NCI-H2196 (cell line): ENCODE results near the gene PRR36.

Experiments
- DNase-seq: peaks from one replicate; lab custom pipeline; 2025; ENCODE audit not compliant: unreplicated experiment; lab: John Stamatoyannopoulos, UW

Gene PRR36

DNA sequence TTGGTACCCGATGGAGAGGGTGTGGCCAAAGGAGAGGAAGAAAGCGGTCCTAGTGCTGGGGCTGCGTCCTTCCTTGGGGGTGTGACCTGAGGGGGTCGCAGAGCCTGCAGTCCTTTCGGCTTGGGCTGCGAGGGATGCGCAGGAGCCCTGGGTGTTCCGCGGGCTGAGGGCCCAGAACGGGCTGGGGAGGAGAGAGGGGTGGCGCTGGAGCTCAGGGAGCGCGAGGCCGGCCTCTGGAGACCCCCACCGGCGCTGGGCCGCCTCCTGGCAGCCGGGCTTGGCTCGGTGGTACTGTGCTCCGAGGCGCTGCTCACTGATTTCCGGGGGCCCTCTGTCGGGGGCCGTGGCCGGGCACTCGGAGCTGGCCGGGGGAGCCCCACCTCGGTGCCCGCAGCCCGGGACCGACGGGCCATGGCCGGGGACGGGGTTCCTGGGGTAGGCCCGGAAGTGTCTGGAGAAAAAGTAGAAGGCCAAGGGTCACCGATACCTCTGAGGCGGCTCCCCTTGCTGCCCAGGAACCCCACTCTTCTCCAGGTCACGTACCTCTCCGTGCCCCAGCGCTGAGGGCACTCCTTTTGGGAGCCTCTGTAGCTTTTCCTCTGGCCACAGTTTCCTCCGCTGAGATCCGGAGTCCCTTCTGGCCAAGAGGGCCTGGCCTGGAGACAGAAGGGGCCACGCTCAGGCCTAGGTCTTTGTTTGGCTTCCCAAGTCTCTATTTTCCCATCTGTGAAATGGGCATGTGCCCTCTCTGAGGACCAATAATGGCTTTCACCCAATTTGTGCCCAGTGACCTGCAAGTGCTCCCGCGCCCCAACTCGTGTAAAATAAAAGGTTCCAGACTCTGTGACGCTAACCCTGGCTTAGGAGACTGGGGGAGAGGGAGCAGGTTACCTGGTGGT lies 1.6 kb downstream of the PRR36 start:
- no peak for DNase-seq

DNA sequence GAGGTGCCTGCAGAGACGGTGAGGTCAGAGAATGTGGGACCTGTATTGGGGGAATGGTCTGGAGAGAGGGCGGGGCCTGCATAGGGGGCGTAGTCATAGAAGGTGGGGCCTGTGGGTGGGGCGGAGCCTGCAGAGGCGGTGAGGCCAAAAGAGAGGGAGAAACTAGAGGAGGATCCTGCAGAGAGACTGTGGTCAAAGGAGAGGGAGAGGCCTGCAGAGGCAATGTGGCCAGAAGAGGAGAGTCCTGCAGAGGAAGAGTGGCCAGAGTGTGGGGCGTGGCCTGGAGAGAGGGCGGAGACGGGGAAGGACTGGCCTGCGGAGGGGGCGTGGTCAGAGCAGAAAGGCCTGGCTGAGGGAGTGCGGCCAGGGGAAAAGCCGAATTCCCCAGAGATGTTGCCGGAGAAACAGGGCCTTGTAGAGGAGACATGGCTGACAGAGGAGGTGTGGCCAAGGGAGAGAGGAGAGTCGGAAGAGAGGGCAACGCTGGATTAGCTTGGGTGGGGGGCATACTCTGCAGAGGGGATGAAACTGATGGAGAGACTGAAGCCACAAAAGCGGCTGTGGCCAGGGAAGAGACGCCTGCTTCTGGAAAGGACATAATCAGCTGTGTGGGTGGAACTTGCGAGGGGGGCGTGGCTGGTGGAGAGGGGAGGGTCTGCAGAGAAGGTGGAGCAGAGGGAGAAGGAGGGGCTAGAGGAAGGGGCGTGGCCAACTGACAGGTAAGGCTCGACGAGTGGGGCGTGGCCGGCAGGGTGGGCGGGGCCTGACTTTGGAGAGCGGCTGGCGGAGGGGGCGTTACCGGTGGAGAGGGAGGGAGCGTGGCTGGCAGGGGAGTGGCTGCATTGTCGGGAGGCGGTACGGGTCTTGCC lies 2.5 kb downstream of the PRR36 start:
- DNase-seq, result peak; percentile 98

DNA sequence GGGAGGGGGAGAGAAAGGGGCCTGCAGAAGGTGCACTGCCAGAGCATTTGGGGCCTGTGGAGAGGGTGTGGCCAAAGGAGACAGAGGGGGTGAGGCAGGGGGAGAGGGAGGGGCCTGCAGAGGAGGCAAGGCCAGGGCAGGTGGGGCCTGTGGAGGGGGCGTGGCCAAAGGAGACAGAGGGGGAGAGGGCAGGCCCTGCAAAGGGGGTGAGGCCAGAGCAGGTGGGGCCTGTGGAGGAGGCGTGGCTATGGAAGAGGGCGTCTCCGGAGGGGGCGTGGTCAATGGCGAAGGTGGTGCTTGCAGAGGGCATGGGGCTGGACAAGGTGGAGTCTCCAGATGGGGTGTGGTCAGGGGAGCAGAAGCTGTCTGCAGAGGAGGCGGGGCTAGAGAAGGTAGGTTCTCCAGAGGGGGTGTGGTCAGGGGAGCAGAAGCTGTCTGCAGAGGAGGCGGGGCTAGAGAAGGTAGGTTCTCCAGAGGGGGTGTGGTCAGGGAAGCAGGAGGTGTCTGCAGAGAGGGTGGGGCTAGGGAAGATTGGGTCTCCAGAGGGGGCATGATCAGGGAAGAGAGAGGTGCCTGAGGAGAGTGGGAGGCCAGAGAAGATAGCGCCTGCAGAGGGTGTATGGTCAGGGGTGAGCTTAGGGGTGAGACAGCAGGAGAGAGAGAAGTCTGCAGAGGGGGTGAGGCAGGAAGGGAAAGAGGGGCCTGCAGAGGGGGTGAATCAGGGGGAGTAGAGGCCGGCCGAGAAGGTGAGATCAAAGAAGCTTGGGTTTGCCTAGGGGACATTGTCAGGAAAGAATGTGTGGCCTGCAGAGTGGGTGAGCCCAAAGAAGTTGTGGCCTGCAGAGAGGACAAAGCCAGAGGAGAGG lies 3.4 kb downstream of the PRR36 start:
- DNase-seq, result peak; percentile 78

DNA sequence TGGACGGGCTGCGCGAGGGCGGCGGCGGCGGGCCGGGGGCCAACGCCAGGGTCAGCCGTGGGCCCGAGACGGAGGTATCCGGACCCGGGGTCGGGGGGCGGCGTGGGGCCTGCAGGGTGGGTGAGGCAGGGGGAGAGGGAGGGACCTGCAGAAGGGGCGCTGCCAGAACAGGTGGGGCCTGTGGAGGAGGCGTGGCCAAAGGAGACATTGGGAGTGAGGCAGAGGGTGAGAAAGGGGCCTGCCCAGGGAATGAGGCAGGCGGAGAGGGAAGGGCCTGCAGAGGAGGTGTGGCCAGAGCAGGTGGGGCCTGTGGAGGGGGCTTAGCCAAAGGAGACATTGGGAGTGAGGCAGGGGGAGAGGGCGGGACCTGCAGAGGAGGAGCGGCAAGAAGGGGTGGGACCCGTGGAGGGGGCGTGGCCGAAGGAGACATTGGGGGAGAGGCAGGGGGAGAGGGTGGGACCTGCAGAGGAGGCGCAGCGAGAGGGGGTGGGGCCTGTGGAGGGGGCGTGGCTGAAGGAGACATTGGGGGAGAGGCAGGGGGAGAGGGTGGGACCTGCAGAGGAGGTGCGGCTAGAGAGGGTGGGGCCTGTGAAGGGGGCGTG lies 4.2 kb downstream of the PRR36 start:
- DNase-seq, result no peak

- DNase-seq, result no peak
Measured at GRCh38 chr19:7869453-7869909, 4.7 kb downstream of the PRR36 start.

DNA sequence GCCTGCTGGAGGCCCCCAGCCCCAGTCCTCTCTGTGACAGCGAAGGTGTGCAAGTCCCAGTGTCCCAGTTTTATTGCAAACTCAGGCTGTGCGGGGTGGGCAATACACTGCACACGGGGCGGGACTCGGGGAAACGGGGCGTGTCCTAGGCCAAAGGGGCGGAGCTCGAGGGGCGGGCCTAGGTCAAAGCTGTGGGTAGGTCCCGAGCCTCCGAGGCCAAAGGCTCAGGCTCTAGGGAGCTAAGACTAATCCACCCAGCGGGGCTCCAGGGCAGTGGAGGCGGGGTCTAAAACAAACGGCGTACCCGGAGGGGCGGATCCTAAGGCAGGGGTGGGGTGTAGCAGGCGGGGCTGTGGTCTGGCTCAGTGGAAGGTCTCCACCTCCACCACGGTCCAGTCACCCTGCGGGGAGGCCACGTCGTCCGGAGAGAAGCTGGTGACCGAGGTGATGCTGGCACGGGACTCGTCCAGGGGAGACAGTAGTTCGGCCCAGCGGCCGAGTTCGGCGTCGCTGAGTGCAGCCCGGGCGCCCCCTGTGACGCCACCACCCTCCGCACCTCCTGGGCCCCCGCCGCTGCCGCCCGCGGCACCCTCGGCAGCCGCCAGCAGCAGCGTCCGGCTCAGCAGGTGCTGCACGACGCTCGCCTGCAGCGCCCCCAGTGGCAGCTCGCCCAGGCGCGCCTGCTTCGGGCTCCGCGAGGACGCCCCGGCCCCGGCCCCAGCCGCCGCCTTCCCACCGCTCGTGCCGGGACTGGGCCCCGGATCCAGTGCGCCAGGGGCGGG lies 5.3 kb downstream of the PRR36 start:
- DNase-seq, result no peak

- no peak for DNase-seq
Measured at GRCh38 chr19:7868326-7868670, 5.9 kb downstream of the PRR36 start.

GRCh38 chr19:7867092-7867844 lies 6.9 kb downstream of the PRR36 start:
- no peak for DNase-seq

GRCh38 chr19:7866399-7867091 lies 7.6 kb downstream of the PRR36 start:
- no peak for DNase-seq

DNA sequence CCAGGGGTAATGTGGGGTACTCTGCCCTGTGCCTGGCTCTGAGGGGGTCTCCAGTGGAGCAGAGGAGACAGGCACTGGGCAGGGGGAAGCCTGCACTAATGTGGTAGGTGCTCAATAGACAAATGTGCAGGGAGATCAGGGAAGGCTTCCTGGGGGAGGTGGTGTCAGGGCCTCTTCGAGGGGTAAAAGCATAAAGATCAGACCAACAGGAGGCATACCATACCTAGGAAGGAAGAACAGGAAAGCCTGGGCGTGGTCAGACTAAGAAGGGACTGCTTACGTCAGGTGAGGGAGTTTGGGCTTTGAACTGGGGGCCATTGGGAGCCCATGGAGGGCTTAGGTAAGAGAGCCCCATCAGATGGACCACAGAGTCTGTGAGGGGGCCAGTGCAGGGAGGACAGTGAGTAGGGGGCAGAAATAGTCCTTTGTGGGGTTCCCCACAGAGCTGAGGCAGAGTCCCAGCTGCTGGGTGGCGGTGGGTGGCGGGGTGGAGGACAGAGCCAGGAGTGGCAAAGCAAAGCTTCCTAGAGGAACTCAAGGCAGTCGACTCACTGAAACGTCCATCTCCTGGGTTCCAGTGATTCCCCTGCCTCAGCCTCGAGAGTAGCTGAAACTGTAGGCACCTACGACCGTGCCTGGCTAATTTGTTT lies 8.8 kb downstream of the PRR36 start:
- no peak for DNase-seq

GRCh38 chr19:7864690-7865074 lies 9.5 kb downstream of the PRR36 start:
- no peak for DNase-seq

DNA sequence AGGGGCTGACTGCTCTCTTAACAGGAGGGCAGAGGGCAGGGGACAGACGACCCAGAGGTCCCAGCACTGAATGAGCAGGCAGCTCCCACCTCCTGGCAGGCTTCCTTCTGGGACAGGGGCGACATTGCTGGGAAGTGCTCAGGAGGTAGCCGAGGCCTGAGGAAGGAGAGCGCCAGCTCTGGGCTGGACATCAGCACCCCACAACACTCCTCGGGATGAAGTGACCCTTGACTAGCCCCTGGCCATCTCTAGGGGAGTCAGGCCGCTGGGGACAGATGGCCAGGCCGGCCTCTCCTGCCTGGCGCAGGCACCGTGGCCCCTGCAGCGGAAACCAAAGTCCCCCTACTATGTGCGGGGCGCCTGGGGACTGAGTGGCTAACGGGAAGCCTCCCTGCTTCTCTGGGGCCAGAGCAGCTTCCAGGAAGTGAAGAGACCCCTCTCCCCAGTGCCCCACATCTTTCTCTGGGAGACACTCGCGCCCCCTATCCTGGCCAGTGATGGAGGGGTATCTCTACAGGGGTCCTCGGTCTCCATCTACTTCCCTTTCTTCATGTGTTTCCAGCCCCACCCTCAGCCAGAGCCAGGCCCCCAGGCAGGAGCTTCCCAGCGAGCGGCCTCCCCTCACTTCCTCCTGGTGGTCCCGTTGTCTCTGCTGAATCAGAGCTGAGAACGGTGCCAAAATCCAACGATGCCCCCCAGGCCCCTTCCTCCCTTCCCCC lies 10.1 kb downstream of the PRR36 start:
- no peak for DNase-seq

- no peak for DNase-seq
Measured at GRCh38 chr19:7863157-7863970, 10.8 kb downstream of the PRR36 start.

DNA sequence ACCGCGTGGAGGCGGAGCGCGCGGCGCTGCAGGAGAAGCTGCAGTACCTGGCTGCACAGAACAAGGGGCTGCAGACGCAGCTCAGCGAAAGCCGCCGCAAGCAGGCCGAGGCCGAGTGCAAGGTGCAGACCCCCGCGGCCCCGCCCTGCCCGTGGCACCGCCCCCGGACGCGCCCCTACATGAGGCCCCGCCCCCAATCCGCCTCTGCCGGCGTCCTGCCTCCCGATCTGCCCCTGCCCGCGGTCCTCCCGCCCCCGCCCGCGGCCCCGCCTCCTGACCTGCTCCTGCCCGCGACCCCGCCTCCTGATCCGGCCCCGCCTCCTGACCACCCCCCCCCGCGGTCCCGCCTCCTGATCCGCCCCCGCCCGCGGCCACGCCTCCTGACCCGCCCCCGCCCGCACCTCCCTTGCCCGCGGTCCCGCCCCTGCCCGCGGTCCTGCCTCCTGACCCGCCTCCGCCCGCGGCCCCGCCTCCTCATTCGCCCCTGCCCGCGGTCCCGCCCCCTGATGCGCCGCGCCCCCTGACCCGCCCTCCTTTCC lies 11.7 kb downstream of the PRR36 start:
- DNase-seq, result no peak

- DNase-seq, result no peak
Measured at GRCh38 chr19:7861619-7862412, 12.4 kb downstream of the PRR36 start.
